NB4 (cell line): ENCODE results near the gene CSPG5.

ENCODE experiments used
- DNase-seq: peaks from one replicate; pipeline ENCODE4 v3.0.0; 2010; ENCODE audit warnings: low read depth
- H3K4me3 ChIP-seq: one replicate; pipeline ENCODE4 v1.5.1; 2011; ENCODE audit warnings: mild to moderate bottlenecking, low read depth, low read length, moderate library complexity
- MAX ChIP-seq: IDR thresholded peaks from 2 replicates; pipeline ENCODE4 v1.6.1; 2011; ENCODE audit warnings: low read depth, low read length
- MYC ChIP-seq: IDR thresholded peaks from 2 replicates; pipeline ENCODE4 v1.6.1; 2011; ENCODE audit warnings: low read depth, low read length
- POLR2A ChIP-seq: IDR thresholded peaks from 2 replicates; pipeline ENCODE4 v1.6.1; 2011; ENCODE audit warnings: mild to moderate bottlenecking; ENCODE audit not compliant: insufficient read length; ENCODE audit errors: extremely low read depth
- TF ChIP-seq, protein P1 (sequence below): IDR thresholded peaks from one replicate; pipeline ENCODE4 v1.5.1; 2012; ENCODE audit warnings: low read depth, low read length

Gene CSPG5

GRCh38 chr3:47540281-47540680 lies 38.4 kb downstream of the CSPG5 start:
- no peak for DNase-seq
- no peak for TF ChIP-seq MYC
- TF ChIP-seq POLR2A: no peak
- no peak for TF ChIP-seq MAX
- TF ChIP-seq, protein P1, sequence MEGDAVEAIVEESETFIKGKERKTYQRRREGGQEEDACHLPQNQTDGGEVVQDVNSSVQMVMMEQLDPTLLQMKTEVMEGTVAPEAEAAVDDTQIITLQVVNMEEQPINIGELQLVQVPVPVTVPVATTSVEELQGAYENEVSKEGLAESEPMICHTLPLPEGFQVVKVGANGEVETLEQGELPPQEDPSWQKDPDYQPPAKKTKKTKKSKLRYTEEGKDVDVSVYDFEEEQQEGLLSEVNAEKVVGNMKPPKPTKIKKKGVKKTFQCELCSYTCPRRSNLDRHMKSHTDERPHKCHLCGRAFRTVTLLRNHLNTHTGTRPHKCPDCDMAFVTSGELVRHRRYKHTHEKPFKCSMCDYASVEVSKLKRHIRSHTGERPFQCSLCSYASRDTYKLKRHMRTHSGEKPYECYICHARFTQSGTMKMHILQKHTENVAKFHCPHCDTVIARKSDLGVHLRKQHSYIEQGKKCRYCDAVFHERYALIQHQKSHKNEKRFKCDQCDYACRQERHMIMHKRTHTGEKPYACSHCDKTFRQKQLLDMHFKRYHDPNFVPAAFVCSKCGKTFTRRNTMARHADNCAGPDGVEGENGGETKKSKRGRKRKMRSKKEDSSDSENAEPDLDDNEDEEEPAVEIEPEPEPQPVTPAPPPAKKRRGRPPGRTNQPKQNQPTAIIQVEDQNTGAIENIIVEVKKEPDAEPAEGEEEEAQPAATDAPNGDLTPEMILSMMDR: no peak
- H3K4me3 ChIP-seq: no peak overlapping the region

DNA sequence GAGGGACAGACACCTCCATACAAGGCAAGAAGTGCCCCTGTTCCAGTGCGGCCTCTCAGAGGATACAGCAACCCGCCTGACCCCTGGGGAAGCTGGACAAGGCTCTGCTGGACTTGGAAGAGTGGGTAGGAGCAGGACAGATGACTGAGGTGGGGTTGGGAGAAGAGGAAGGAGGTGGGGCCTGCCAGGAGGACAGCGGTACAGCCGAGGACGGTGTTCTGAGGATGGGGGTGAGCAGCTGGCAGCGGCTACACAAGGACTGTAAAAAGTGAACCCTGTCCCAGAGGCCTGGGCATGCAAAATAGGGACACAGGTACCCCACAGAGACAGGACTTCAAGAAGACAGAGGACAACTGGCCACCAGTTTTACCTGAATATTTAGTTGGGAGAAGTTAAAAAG lies 41.7 kb downstream of the CSPG5 start:
- no peak overlapping the region for H3K4me3 ChIP-seq
- no peak for DNase-seq
- no peak for TF ChIP-seq POLR2A
- TF ChIP-seq, protein P1: no peak
- TF ChIP-seq MYC: no peak
- TF ChIP-seq MAX: no peak

DNA sequence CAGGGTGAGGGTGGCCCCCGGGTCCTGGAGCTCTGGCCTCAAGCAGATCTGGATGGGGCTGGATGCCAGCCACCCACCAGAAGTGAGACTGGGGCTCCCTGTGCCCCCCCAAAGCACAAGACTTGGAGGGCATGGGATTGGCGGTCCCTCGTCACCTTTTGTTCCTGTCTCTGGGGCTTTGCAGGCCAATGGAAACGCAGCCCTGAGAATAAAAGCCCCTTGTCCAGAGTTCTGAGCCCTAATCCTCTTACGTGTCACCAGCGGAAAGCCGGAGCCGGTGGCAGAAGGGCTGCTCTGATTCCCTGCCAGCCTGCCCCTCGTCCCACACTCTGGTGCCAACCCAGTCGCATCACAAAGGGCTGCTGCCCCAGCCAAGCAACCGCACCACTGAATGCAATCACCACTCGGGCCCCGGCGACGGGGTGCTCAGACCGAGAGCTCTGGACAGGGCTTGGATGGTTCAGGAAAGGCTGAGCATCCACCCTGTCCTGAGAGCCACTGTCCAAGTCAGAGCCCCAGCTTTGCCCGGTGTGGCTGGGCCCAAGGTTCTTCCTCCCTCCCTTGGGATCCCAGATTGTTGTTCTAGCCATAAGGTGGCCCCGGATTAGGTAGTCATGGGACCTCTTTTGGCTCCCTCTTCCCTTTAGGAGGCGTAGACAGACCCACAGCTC lies 42.3 kb downstream of the CSPG5 start:
- DNase-seq: no peak
- TF ChIP-seq POLR2A: no peak
- no peak for TF ChIP-seq MAX
- H3K4me3 ChIP-seq: no peak overlapping the region

DNA sequence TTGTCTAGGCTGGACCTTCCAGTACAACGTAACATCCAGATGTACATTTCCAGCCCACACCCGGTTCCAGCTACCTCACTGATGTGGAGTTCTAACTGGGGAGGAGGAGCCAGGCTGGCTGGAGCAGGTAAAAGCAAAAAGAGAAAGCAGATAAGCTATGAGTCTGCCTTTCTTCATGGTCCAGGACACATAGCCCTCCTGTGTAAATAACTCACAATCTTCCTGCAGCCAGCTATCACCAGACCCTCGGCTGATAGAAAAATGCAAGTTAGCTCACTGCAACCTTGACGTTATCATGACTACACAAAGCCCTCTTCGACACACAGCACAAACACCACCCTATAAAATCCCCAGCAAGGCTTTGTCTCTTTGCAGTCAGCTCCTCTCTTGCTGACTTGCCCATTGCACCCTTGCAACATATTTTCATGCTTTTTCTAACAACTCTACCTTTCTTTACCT lies 44.6 kb downstream of the CSPG5 start:
- no peak for TF ChIP-seq MAX
- TF ChIP-seq MYC: no peak
- TF ChIP-seq, protein P1: no peak
- no peak for TF ChIP-seq POLR2A
- no peak overlapping the region for H3K4me3 ChIP-seq
- DNase-seq: no peak

- H3K4me3 ChIP-seq: no peak overlapping the region
- TF ChIP-seq POLR2A (no peak), MAX (no peak), MYC (no peak)
- TF ChIP-seq, protein P1: no peak
- DNase-seq: no peak
These were observed 45.2 kb downstream of the CSPG5 start for GRCh38 chr3:47533481-47533880.

GRCh38 chr3:47527952-47528725 lies 50.5 kb downstream of the CSPG5 start:
- no peak for DNase-seq
- TF ChIP-seq, protein P1: no peak
- TF ChIP-seq MYC (no peak), MAX (no peak), POLR2A (no peak)
- H3K4me3 ChIP-seq: no peak overlapping the region
